HL-60 (cell line): ENCODE data around the gene PRLR.

Source experiments
- DNase-seq, 2 experiments: peaks; one replicate each; pipeline ENCODE4 v3.0.0-alpha.2; 2010 to 2020; ENCODE audit warnings: low read depth in 1 of 2, low spot score in 1 of 2
- H3K27ac ChIP-seq: fragments of 250-450 bp; sonication (Bioruptor Pico); replicated peaks from 2 replicates; pipeline ENCODE4 v1.5.1; 2020; ENCODE audit warnings: mild to moderate bottlenecking, moderate library complexity
- H3K27me3 ChIP-seq: fragments of 250-450 bp; sonication (Bioruptor Pico); 2 replicates; pipeline ENCODE4 v1.5.1; 2021; ENCODE audit warnings: mild to moderate bottlenecking, moderate library complexity; ENCODE audit not compliant: insufficient read depth, poor library complexity, severe bottlenecking
- H3K4me3 ChIP-seq: replicated peaks from 2 replicates; pipeline ENCODE4 v1.5.1; 2011; ENCODE audit warnings: mild to moderate bottlenecking, control low read depth, low read length; ENCODE audit not compliant: insufficient read depth
- CTCF ChIP-seq: IDR thresholded peaks from one replicate; pipeline ENCODE4 v1.5.1; 2011; ENCODE audit warnings: low read length, control low read depth, inconsistent platforms; ENCODE audit not compliant: insufficient read depth
- GABPA ChIP-seq: IDR thresholded peaks from 2 replicates; pipeline ENCODE4 v1.6.1; 2012; ENCODE audit warnings: low read depth
- POLR2AphosphoS5 ChIP-seq: IDR thresholded peaks from 2 replicates; pipeline ENCODE4 v1.6.1; 2012; ENCODE audit warnings: low read depth
- REST ChIP-seq: IDR thresholded peaks from 2 replicates; pipeline ENCODE4 v1.6.1; 2012; ENCODE audit warnings: low read depth; ENCODE audit not compliant: insufficient replicate concordance
- SPI1 ChIP-seq: IDR thresholded peaks from 2 replicates; pipeline ENCODE4 v1.6.1; 2012; ENCODE audit warnings: low read depth, mild to moderate bottlenecking, borderline replicate concordance

The PRLR gene

GRCh38 chr5:35029333-35029732 lies 201.0 kb downstream of the PRLR start:
- H3K4me3 ChIP-seq: no peak overlapping the region
- DNase-seq: no peak
- no peak overlapping the region for H3K27ac ChIP-seq
- no peaks in the 10 kb centered on the region for H3K27me3 ChIP-seq
- no peak for TF ChIP-seq SPI1
- no peak for TF ChIP-seq REST
- no peak for TF ChIP-seq GABPA
- TF ChIP-seq POLR2AphosphoS5: no peak
- no peak for TF ChIP-seq CTCF

- no peak for TF ChIP-seq SPI1
- no peak for TF ChIP-seq CTCF
- TF ChIP-seq GABPA: no peak
- TF ChIP-seq POLR2AphosphoS5: no peak
- no peak for TF ChIP-seq REST
- H3K27ac ChIP-seq: no peak overlapping the region
- DNase-seq: no peak
- H3K27me3 ChIP-seq: no peaks in the 10 kb centered on the region
- no peak overlapping the region for H3K4me3 ChIP-seq
These were observed 203.3 kb downstream of the PRLR start for GRCh38 chr5:35026941-35027340.

- TF ChIP-seq REST: no peak
- TF ChIP-seq SPI1: no peak
- TF ChIP-seq GABPA: no peak
- TF ChIP-seq CTCF: no peak
- TF ChIP-seq POLR2AphosphoS5: no peak
- H3K27me3 ChIP-seq: no peaks in the 10 kb centered on the region
- H3K27ac ChIP-seq: no peak overlapping the region
- no peak overlapping the region for H3K4me3 ChIP-seq
- DNase-seq: no peak
These were observed 203.9 kb downstream of the PRLR start for GRCh38 chr5:35026280-35026840.
